Mucosa of rectum (tissue), 2 donors: Measurements from ENCODE around the gene PIGK.

ENCODE experiments used
- H3K27ac ChIP-seq, 2 donors: one replicate each; pipeline ENCODE4 v1.7.0; 2013; ENCODE audit warnings: inconsistent platforms in 2 of 2, low read depth in 2 of 2, low read length in 2 of 2
- H3K27me3 ChIP-seq, 2 donors: one replicate each; pipeline ENCODE4 v1.7.0; 2013; ENCODE audit warnings: low read length in 2 of 2; ENCODE audit not compliant: control insufficient read depth in 2 of 2, insufficient read depth in 2 of 2
- H3K36me3 ChIP-seq, 2 donors: one replicate each; pipeline ENCODE4 v1.7.0; 2013; ENCODE audit warnings: low read length in 2 of 2; ENCODE audit not compliant: control insufficient read depth in 2 of 2, insufficient read depth in 2 of 2
- H3K4me1 ChIP-seq, 2 donors: one replicate each; pipeline ENCODE4 v1.7.0; 2013; ENCODE audit warnings: low read length in 2 of 2, mild to moderate bottlenecking in 1 of 2; ENCODE audit not compliant: control insufficient read depth in 2 of 2, insufficient read depth in 2 of 2
- H3K4me3 ChIP-seq, 2 donors: one replicate each; pipeline ENCODE4 v1.7.0; 2013; ENCODE audit warnings: low read length in 2 of 2
- H3K9ac ChIP-seq, 2 donors: one replicate each; pipeline ENCODE4 v1.7.0; 2013; ENCODE audit warnings: low read length in 2 of 2, low read depth in 1 of 2, mild to moderate bottlenecking in 1 of 2
- H3K9me3 ChIP-seq, 2 donors: one replicate each; pipeline ENCODE4 v1.7.0; 2013; ENCODE audit warnings: low read length in 2 of 2; ENCODE audit not compliant: control insufficient read depth in 2 of 2
- donor health status: healthy.
- donor health status: Normal muscosa, but diverticular disease.

The PIGK gene

GRCh38 chr1:77219166-77219887, at the start of gene PIGK:
Gene PIGK (minus strand): TSS chr1:77219430. CDS start chr1:77219402, 28 bp downstream.
- no peaks in the 10 kb centered on the region for H3K9me3 ChIP-seq
- H3K36me3 ChIP-seq, result no peaks in the 10 kb centered on the region
- peak within 1 kb of the TSS; percentile 97 to 99 for H3K4me3 ChIP-seq
- peak within 1 kb of the TSS; percentile 71 to 73 for H3K27ac ChIP-seq
- no peaks in the 10 kb centered on the region for H3K4me1 ChIP-seq
- no peaks in the 10 kb centered on the region for H3K27me3 ChIP-seq
- peak within 1 kb of the TSS; percentile 90 to 97 for H3K9ac ChIP-seq

GRCh38 chr1:77267035-77267434, 47.8 kb upstream of the PIGK start:
- Histone ChIP-seq H3K9ac (no peak overlapping the region), H3K4me1 (no peaks in the 10 kb centered on the region), H3K4me3 (no peak overlapping the region), H3K9me3 (no peaks in the 10 kb centered on the region), H3K27ac (no peak overlapping the region), H3K27me3 (no peaks in the 10 kb centered on the region), H3K36me3 (no peaks in the 10 kb centered on the region)

DNA sequence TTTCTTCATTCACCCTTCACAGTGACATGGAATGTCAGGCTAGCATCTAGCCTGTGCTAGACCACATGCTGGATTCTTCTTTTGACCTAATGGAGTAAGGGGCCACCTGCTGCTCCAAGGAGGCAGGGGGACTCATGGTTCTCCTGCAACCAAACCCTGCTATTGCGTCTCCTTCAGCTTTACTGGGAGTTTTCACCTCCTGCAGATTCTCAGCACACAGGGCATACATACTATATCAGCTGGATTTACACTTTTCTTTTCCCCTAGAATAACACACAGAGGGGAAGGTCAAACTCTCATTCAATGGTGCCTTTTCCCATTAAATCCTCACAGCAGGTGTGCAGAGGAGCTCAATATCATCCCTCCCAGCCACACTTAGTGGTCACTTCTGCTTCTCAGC, 46.0 kb upstream of the PIGK start:
- Histone ChIP-seq H3K4me1 (no peaks in the 10 kb centered on the region), H3K27me3 (no peaks in the 10 kb centered on the region), H3K9me3 (no peaks in the 10 kb centered on the region), H3K27ac (no peak overlapping the region), H3K36me3 (no peaks in the 10 kb centered on the region), H3K4me3 (no peak overlapping the region), H3K9ac (no peak overlapping the region)

DNA sequence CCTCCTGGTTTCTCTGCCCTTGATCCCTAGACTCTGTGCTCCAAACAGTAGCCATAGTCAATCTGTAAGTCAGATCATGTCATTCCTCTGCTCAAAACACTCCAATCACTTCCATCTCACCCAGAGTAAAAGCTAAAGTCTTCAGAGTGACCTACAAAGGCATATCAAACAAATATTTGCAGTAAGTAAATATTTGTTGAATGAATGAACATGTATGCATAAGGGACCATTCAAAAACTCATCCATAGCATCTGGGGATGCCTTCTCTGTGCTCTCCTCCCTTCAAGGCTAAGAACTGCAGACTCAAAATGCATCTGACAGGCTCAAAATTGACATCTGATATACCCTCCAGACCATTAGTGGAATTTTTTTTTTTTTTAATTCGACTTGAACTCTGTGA, 44.5 kb upstream of the PIGK start:
- H3K36me3 ChIP-seq, result no peaks in the 10 kb centered on the region
- H3K9ac ChIP-seq, result no peak overlapping the region

DNA sequence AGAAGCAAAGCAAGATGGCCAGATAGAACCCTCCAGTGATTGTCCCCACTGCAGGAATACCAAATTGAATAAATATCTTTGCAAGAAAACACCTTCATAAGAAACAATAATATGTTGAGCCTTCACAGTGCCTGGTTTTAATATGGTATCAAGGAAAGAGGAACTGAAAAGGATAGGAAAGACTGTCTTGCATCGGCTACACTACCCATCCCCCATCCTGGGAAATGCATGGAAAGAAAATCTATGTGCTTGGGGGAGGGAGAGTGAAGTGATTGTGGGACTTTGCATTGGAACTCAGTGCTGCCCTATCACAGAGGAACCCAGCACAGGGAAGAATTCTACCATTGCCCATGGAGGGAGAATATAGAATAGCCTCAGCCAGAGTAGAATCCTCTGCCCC, 34.0 kb upstream of the PIGK start:
- H3K27ac ChIP-seq, result no peak overlapping the region
- no peaks in the 10 kb centered on the region for H3K4me1 ChIP-seq
- H3K36me3 ChIP-seq, result no peaks in the 10 kb centered on the region
- no peak overlapping the region for H3K9ac ChIP-seq
- H3K27me3 ChIP-seq, result no peaks in the 10 kb centered on the region
- no peak overlapping the region for H3K4me3 ChIP-seq
- no peaks in the 10 kb centered on the region for H3K9me3 ChIP-seq

More for the DNA sequence above, 44.5 kb upstream of the PIGK start:
- no peak overlapping the region for H3K4me3 ChIP-seq
- H3K9me3 ChIP-seq, result no peaks in the 10 kb centered on the region
- H3K4me1 ChIP-seq, result no peaks in the 10 kb centered on the region
- no peaks in the 10 kb centered on the region for H3K27me3 ChIP-seq
- no peak overlapping the region for H3K27ac ChIP-seq

- Histone ChIP-seq H3K27ac (no peak overlapping the region), H3K9me3 (no peaks in the 10 kb centered on the region), H3K9ac (no peak overlapping the region), H3K4me1 (no peaks in the 10 kb centered on the region), H3K36me3 (no peaks in the 10 kb centered on the region), H3K27me3 (no peaks in the 10 kb centered on the region), H3K4me3 (no peak overlapping the region)
Measured at GRCh38 chr1:77250126-77250525, 30.9 kb upstream of the PIGK start.

DNA sequence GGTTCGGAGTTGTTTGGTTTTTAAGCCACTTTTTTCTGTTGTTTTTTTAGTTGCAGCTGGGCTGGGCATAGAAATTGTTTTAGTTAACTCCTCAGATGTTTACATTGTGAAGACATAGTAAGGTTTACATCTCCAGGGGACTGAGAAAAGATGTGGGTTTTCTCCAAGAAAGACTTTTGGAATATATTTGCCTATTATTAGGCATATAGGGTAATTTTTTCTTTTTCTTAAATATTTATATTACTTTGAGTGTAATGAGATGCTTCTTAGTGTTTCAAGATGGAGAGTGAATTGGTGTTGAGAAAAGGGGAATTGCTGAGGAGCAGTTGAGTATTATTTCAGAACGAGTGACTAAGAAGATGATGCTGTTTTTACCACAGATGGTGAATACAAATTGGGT, 26.6 kb upstream of the PIGK start:
- no peaks in the 10 kb centered on the region for H3K4me1 ChIP-seq
- no peak overlapping the region for H3K4me3 ChIP-seq
- H3K27ac ChIP-seq, result no peak overlapping the region
- no peak overlapping the region for H3K9ac ChIP-seq
- H3K27me3 ChIP-seq, result no peaks in the 10 kb centered on the region
- H3K36me3 ChIP-seq, result no peaks in the 10 kb centered on the region
- no peaks in the 10 kb centered on the region for H3K9me3 ChIP-seq

DNA sequence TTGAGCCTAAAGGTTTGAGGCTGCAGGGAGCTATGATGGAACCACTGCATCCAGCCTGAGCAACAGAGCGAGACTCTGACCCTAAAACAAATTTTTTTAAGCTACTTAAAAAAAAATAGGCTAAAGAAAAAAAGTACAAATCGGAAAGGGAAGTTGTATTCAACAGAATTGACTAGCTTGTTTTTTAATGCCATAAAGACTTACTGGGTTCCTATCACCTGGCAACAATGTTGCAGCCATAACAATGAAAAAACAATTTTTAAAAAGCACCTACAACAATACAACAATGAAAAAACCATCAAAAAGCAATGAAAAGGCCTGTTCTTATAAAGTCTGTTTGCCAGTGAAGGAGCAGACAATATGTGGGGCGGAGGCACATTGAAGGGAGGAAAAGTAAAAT, 20.1 kb upstream of the PIGK start:
- Histone ChIP-seq H3K27ac (no peak overlapping the region), H3K36me3 (no peaks in the 10 kb centered on the region), H3K4me1 (no peaks in the 10 kb centered on the region), H3K9me3 (no peaks in the 10 kb centered on the region), H3K4me3 (no peak overlapping the region), H3K27me3 (no peaks in the 10 kb centered on the region), H3K9ac (no peak overlapping the region)

DNA sequence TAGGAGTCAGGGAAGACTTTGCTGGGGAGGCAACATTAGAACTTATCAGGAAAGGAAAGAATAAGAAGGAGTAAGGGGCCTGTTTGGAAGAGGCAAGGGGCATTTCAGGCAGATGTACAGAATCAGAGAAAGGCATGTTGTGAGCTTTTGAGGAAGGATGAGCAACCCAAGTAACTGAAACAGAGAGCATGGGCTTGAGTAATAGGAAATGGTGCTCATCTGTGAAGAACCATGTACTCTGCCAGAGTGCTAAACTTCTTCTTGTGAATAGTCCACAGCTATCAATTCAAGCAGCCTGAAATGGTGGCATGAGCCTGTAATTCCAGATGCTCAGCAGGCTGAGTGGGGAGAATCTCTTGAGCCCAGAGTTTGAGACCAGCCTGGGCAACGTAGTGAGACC, 19.2 kb upstream of the PIGK start:
- H3K9me3 ChIP-seq, result no peaks in the 10 kb centered on the region
- H3K9ac ChIP-seq, result no peak overlapping the region
- H3K27ac ChIP-seq, result no peak overlapping the region
- no peaks in the 10 kb centered on the region for H3K27me3 ChIP-seq
- H3K36me3 ChIP-seq, result no peaks in the 10 kb centered on the region
- no peaks in the 10 kb centered on the region for H3K4me1 ChIP-seq
- H3K4me3 ChIP-seq, result no peak overlapping the region

GRCh38 chr1:77234943-77235342, 15.7 kb upstream of the PIGK start:
- no peak overlapping the region for H3K9ac ChIP-seq
- no peaks in the 10 kb centered on the region for H3K9me3 ChIP-seq
- no peaks in the 10 kb centered on the region for H3K27me3 ChIP-seq
- H3K27ac ChIP-seq, result no peak overlapping the region
- H3K4me1 ChIP-seq, result no peaks in the 10 kb centered on the region
- no peaks in the 10 kb centered on the region for H3K36me3 ChIP-seq
- H3K4me3 ChIP-seq, result no peak overlapping the region
